AG04449 (cell line): ENCODE data around the gene GPC1.

Source experiments
- CTCF ChIA-PET: fragments of 350-600 bp; formaldehyde crosslinking; extraction: SDS; loops from one replicate; lab custom pipeline; 2021; ENCODE audit warnings: antibody characterized with exemption; lab: Yijun Ruan, JAX
- POLR2A ChIA-PET: fragments of 400-600, 350-600 bp; formaldehyde crosslinking; extraction: SDS; loops from one replicate; lab custom pipeline; 2020; ENCODE audit warnings: antibody characterized with exemption, inconsistent platforms; lab: Yijun Ruan, JAX
- DNase-seq: peaks from one replicate; pipeline ENCODE4 v3.0.0-alpha.2; 2010; ENCODE audit warnings: low read depth, low spot score
- H3K4me3 ChIP-seq: 2 replicates; pipeline ENCODE4 v1.5.1; 2011; ENCODE audit warnings: low read depth, mild to moderate bottlenecking, control low read depth, low read length
- TF ChIP-seq, protein P1 (sequence below): IDR thresholded peaks from one replicate; pipeline ENCODE4 v1.5.1; 2011; ENCODE audit warnings: mild to moderate bottlenecking, moderate library complexity, low read length, control low read depth, inconsistent platforms; ENCODE audit not compliant: insufficient read depth; ENCODE audit errors: missing control alignments

The GPC1 gene

DNA sequence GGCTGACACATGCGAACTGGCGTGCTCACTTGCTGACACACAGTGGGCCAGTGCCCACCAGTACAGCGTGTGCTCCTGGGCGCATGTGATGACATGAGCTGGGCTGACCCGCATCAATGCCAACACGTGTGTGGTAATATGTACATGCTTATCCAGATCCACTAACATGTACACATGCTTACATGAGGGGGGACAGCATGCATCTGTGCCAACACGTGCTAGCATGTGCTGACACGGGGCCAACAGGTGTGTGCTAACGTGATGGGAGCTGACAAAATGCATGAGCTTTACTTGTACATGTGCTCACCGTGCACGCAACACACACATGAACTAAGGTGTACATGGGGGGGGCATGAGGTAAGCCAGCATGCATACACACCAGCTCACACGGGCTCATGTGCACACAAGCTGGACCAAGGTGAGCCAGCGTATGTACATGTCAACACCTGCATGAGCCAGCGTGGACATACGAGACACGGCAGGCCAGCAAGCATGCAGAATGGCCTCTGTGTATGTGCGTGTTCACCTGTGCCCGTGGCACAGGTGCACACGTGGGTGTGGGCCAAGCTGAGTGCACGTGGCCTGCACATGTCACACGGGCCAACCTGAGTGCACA lies 28.5 kb downstream of the GPC1 start:
- POLR2A ChIA-PET = no interaction called here
- TF ChIP-seq, protein P1, sequence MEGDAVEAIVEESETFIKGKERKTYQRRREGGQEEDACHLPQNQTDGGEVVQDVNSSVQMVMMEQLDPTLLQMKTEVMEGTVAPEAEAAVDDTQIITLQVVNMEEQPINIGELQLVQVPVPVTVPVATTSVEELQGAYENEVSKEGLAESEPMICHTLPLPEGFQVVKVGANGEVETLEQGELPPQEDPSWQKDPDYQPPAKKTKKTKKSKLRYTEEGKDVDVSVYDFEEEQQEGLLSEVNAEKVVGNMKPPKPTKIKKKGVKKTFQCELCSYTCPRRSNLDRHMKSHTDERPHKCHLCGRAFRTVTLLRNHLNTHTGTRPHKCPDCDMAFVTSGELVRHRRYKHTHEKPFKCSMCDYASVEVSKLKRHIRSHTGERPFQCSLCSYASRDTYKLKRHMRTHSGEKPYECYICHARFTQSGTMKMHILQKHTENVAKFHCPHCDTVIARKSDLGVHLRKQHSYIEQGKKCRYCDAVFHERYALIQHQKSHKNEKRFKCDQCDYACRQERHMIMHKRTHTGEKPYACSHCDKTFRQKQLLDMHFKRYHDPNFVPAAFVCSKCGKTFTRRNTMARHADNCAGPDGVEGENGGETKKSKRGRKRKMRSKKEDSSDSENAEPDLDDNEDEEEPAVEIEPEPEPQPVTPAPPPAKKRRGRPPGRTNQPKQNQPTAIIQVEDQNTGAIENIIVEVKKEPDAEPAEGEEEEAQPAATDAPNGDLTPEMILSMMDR = no peak
- no peak for DNase-seq
- H3K4me3 ChIP-seq = no peak overlapping the region
- CTCF ChIA-PET = interaction anchor here (1.0 kb wide), 1 partner anchor 231 kb away, joined by 4 read pairs; no protein-coding TSS in a partner anchor

GRCh38 chr2:240464514-240465241 lies 29.2 kb downstream of the GPC1 start:
- TF ChIP-seq, protein P1 = no peak
- H3K4me3 ChIP-seq = no peak overlapping the region
- CTCF ChIA-PET = interaction anchor here (1.0 kb wide), 1 partner anchor 232 kb away, joined by 4 read pairs; no protein-coding TSS in a partner anchor
- POLR2A ChIA-PET = no interaction called here
- no peak for DNase-seq

GRCh38 chr2:240465268-240465764 lies 29.9 kb downstream of the GPC1 start:
- TF ChIP-seq, protein P1 = no peak
- CTCF ChIA-PET = no interaction called here

GRCh38 chr2:240465765-240466578 lies 30.5 kb downstream of the GPC1 start:
- CTCF ChIA-PET = no interaction called here
- TF ChIP-seq, protein P1 = no peak
- POLR2A ChIA-PET = no interaction called here
- H3K4me3 ChIP-seq = no peak overlapping the region
- no peak for DNase-seq

More at GRCh38 chr2:240465268-240465764, 29.9 kb downstream of the GPC1 start:
- no peak for DNase-seq
- no peak overlapping the region for H3K4me3 ChIP-seq
- POLR2A ChIA-PET = no interaction called here

DNA sequence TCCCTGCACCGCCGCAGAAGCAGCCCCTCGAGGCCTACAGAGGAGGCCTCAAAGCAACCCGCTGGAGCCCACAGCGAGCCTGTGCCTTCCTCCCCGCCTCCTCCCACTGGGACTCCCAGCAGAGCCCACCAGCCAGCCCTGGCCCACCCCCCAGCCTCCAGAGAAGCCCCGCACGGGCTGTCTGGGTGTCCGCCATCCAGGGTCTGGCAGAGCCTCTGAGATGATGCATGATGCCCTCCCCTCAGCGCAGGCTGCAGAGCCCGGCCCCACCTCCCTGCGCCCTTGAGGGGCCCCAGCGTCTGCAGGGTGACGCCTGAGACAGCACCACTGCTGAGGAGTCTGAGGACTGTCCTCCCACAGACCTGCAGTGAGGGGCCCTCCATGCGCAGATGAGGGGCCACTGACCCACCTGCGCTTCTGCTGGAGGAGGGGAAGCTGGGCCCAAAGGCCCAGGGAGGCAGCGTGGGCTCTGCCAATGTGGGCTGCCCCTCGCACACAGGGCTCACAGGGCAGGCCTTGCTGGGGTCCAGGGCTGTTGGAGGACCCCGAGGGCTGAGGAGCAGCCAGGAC lies 31.2 kb downstream of the GPC1 start:
- H3K4me3 ChIP-seq = no peak overlapping the region
- ChIA-PET POLR2A (no interaction called here), CTCF (no interaction called here)
- no peak for DNase-seq
- TF ChIP-seq, protein P1 = no peak
